Naive thymus-derived CD4-positive, alpha-beta T cell (primary cell): ENCODE data around the gene WAPL. TPM values are rescaled to one million over a fixed set of nuclear protein-coding genes. Genes with fewer than 3 reads are reported as not detected.

Source experiments
- ATAC-seq: fragments of 150-1000 bp; cut with Tn5 transposase; 2 replicates; pipeline ENCODE4 v1.10.0; 2021; ENCODE audit warnings: mild to moderate bottlenecking, moderate library complexity
- CTCF ChIA-PET: fragments of 350-600 bp; sonication (Branson Sonifier 250); formaldehyde crosslinking; loops from one replicate; lab custom pipeline; 2021; ENCODE audit warnings: antibody characterized with exemption; lab: Charles Lee
- POLR2A ChIA-PET: fragments of 350-600 bp; sonication (Branson Sonifier 250); formaldehyde crosslinking; loops from one replicate; lab custom pipeline; 2021; ENCODE audit warnings: antibody characterized with exemption, inconsistent platforms; lab: Charles Lee
- DNase-seq, 9 donors: peaks; one replicate each; pipeline versions ENCODE4 v3.0.0 to v3.0.0-alpha.2; 2020 to 2022; ENCODE audit warnings: mixed read lengths in 1 of 9
- H3K27ac ChIP-seq: one replicate; pipeline ENCODE4 v1.7.0; 2013; ENCODE audit warnings: mild to moderate bottlenecking, low read depth, low read length, moderate library complexity
- H3K27me3 ChIP-seq, 2 donors: one replicate each; pipeline ENCODE4 v1.7.0; 2013; ENCODE audit warnings: low read length in 2 of 2, mild to moderate bottlenecking in 2 of 2, moderate library complexity in 2 of 2; ENCODE audit not compliant: control insufficient read depth in 2 of 2, insufficient read depth in 2 of 2
- H3K36me3 ChIP-seq, 3 experiments: 1 replicate in 2 of 3; 2 replicates in 1 of 3; pipeline ENCODE4 v1.7.0; 2013; ENCODE audit warnings: low read length in 3 of 3, mild to moderate bottlenecking in 3 of 3, moderate library complexity in 1 of 3; ENCODE audit not compliant: insufficient read depth in 3 of 3, control insufficient read depth in 2 of 3
- H3K4me1 ChIP-seq, 2 donors: one replicate each; pipeline ENCODE4 v1.7.0; 2013; ENCODE audit warnings: low read length in 2 of 2, mild to moderate bottlenecking in 2 of 2, moderate library complexity in 1 of 2; ENCODE audit not compliant: control insufficient read depth in 2 of 2, insufficient read depth in 2 of 2
- H3K4me3 ChIP-seq: 2 replicates; pipeline ENCODE4 v1.7.0; 2013; ENCODE audit warnings: mild to moderate bottlenecking, low read length
- H3K9me3 ChIP-seq, 3 experiments: 1 replicate in 2 of 3; 2 replicates in 1 of 3; pipeline ENCODE4 v1.7.0; 2013; ENCODE audit warnings: low read length in 3 of 3; ENCODE audit not compliant: control insufficient read depth in 2 of 3
- H3K27ac Mint-ChIP-seq, 9 donors: one replicate each; pipeline ENCODE4 v1.8.0; 2020 to 2022; ENCODE audit warnings: mixed read lengths in 9 of 9, mild to moderate bottlenecking in 8 of 9, moderate library complexity in 5 of 9, inconsistent platforms in 2 of 9
- H3K27me3 Mint-ChIP-seq, 5 donors: one replicate each; pipeline ENCODE4 v1.8.0; 2021 to 2022; ENCODE audit warnings: mixed read lengths in 5 of 5, mild to moderate bottlenecking in 1 of 5
- H3K36me3 Mint-ChIP-seq, 5 donors: one replicate each; pipeline ENCODE4 v1.8.0; 2020 to 2022; ENCODE audit warnings: mixed read lengths in 5 of 5, mild to moderate bottlenecking in 3 of 5, inconsistent platforms in 1 of 5
- H3K4me1 Mint-ChIP-seq, 7 donors: one replicate each; pipeline ENCODE4 v1.8.0; 2020 to 2022; ENCODE audit warnings: mixed read lengths in 7 of 7, mild to moderate bottlenecking in 3 of 7, inconsistent platforms in 1 of 7
- H3K4me3 Mint-ChIP-seq, 10 donors: one replicate each; pipeline ENCODE4 v1.8.0; 2020 to 2022; ENCODE audit warnings: mild to moderate bottlenecking in 10 of 10, mixed read lengths in 10 of 10, moderate library complexity in 6 of 10, inconsistent platforms in 2 of 10
- H3K9me3 Mint-ChIP-seq, 11 donors: one replicate each; pipeline ENCODE4 v1.8.0; 2020 to 2022; ENCODE audit warnings: mixed read lengths in 11 of 11, mild to moderate bottlenecking in 4 of 11, inconsistent platforms in 1 of 11, moderate library complexity in 1 of 11
- intact Hi-C, 2 donors: fragments of 100-400 bp; cut with micrococcal nuclease; formaldehyde crosslinking; loops; one replicate each; pipeline ENCODE4 v1.15.1; 2023
- polyA plus RNA-seq, 2 donors: library from polyadenylated mRNA; unstranded; fragments of 300-500 nt; fragmentation: Illumina TruSeq; gene quantifications; one replicate each; pipeline ENCODE4 v1.2.3, GENCODE V29; 2021
- total RNA-seq, 6 experiments: library from RNA in 5 of 6; stranded (reverse) in 5 of 6; gene quantifications; 1 replicate in 5 of 6; 2 replicates in 1 of 6; pipeline ENCODE4 v1.2.3 and lab custom pipeline; 2021 to 2026

WAPL gene
- total and polyA plus RNA-seq, 7 experiments from 2014 or later = 40.3 to 59.2 (median 49.5) TPM

- peaks cover 0 to 3% (median 0%) of the 10 kb centered on the region in 11 donors for H3K9me3 Mint-ChIP-seq
- H3K4me1 Mint-ChIP-seq = peaks cover 0 to 9% (median 0%) of the 10 kb centered on the region in 7 donors
Measured at GRCh38 chr10:86556933-86557649, 35.5 kb upstream of the WAPL start.

GRCh38 chr10:86556532-86556931 lies 34.9 kb upstream of the WAPL start:
- H3K4me3 ChIP-seq = no peak overlapping the region
- no peaks in the 10 kb centered on the region for H3K4me1 ChIP-seq
- H3K4me1 Mint-ChIP-seq = peaks cover 0 to 9% (median 0%) of the 10 kb centered on the region in 7 donors
- no peaks in the 10 kb centered on the region for H3K27me3 ChIP-seq
- no peak overlapping the region for H3K4me3 Mint-ChIP-seq
- ATAC-seq (no peak), DNase-seq (no peak)
- H3K36me3 Mint-ChIP-seq = no peaks in the 10 kb centered on the region
- H3K36me3 ChIP-seq = no peaks in the 10 kb centered on the region
- ChIA-PET CTCF (no interaction called here), POLR2A (no interaction called here)
- intact Hi-C loops = no loop called here
- peaks cover 0 to 3% (median 0%) of the 10 kb centered on the region in 11 donors for H3K9me3 Mint-ChIP-seq
- no peaks in the 10 kb centered on the region for H3K27me3 Mint-ChIP-seq
- no peak overlapping the region for H3K27ac ChIP-seq
- no peaks in the 10 kb centered on the region for H3K9me3 ChIP-seq
- H3K27ac Mint-ChIP-seq = no peak overlapping the region

More at GRCh38 chr10:86556933-86557649, 35.5 kb upstream of the WAPL start:
- ChIA-PET CTCF (no interaction called here), POLR2A (no interaction called here)
- Mint-ChIP-seq H3K27ac (no peak overlapping the region), H3K4me3 (no peak overlapping the region), H3K27me3 (no peaks in the 10 kb centered on the region), H3K36me3 (no peaks in the 10 kb centered on the region)
- Histone ChIP-seq H3K36me3 (no peaks in the 10 kb centered on the region), H3K27me3 (no peaks in the 10 kb centered on the region), H3K9me3 (no peaks in the 10 kb centered on the region), H3K27ac (no peak overlapping the region), H3K4me1 (no peaks in the 10 kb centered on the region), H3K4me3 (no peak overlapping the region)
- intact Hi-C loops = no loop called here
- DNase-seq (no peak), ATAC-seq (no peak)

- ChIA-PET CTCF (no interaction called here), POLR2A (no interaction called here)
- H3K9me3 Mint-ChIP-seq = peaks cover 0 to 3% (median 0%) of the 10 kb centered on the region in 11 donors
- no peaks in the 10 kb centered on the region for H3K27me3 ChIP-seq
- H3K27me3 Mint-ChIP-seq = peaks cover 0 to 5% (median 0%) of the 10 kb centered on the region in 5 donors
- no peak overlapping the region for H3K4me3 Mint-ChIP-seq
- H3K4me1 ChIP-seq = no peaks in the 10 kb centered on the region
- no peak for DNase-seq
- H3K27ac ChIP-seq = no peak overlapping the region
- H3K4me1 Mint-ChIP-seq = peaks cover 0 to 9% (median 0%) of the 10 kb centered on the region in 7 donors
- H3K36me3 ChIP-seq = no peaks in the 10 kb centered on the region
- no peak for ATAC-seq
- H3K4me3 ChIP-seq = no peak overlapping the region
- intact Hi-C loops = no loop called here
- H3K9me3 ChIP-seq = no peaks in the 10 kb centered on the region
- no peak overlapping the region for H3K27ac Mint-ChIP-seq
- no peaks in the 10 kb centered on the region for H3K36me3 Mint-ChIP-seq
Measured at GRCh38 chr10:86553639-86554038, 32.0 kb upstream of the WAPL start.

- peaks cover 0 to 9% (median 0%) of the 10 kb centered on the region in 7 donors for H3K4me1 Mint-ChIP-seq
- no peak overlapping the region for H3K27ac ChIP-seq
Measured at GRCh38 chr10:86553213-86553612, 31.6 kb upstream of the WAPL start.

GRCh38 chr10:86547296-86547695 lies 25.7 kb upstream of the WAPL start:
- no peak overlapping the region for H3K4me3 ChIP-seq
- H3K9me3 Mint-ChIP-seq = peaks cover 0 to 6% (median 0%) of the 10 kb centered on the region in 11 donors
- DNase-seq (no peak), ATAC-seq (no peak)
- H3K27me3 Mint-ChIP-seq = peaks cover 0 to 5% (median 0%) of the 10 kb centered on the region in 5 donors
- no peaks in the 10 kb centered on the region for H3K27me3 ChIP-seq
- CTCF ChIA-PET = no interaction called here
- no peaks in the 10 kb centered on the region for H3K36me3 Mint-ChIP-seq
- no peaks in the 10 kb centered on the region for H3K4me1 ChIP-seq
- H3K9me3 ChIP-seq = no peaks in the 10 kb centered on the region
- no peak overlapping the region for H3K27ac Mint-ChIP-seq
- H3K36me3 ChIP-seq = no peaks in the 10 kb centered on the region
- H3K27ac ChIP-seq = no peak overlapping the region
- no peak overlapping the region for H3K4me3 Mint-ChIP-seq
- POLR2A ChIA-PET = interaction anchor here (0.8 kb wide), 1 partner anchor 13 kb away, joined by 3 read pairs; no protein-coding TSS in a partner anchor
- H3K4me1 Mint-ChIP-seq = no peaks in the 10 kb centered on the region
- intact Hi-C loops = no loop called here

More at GRCh38 chr10:86553213-86553612, 31.6 kb upstream of the WAPL start:
- Mint-ChIP-seq H3K27ac (peak overlapping the region in 1 of 9 donors; percentile 42), H3K4me3 (no peak overlapping the region), H3K9me3 (peaks cover 0 to 3% (median 0%) of the 10 kb centered on the region in 11 donors), H3K27me3 (peaks cover 0 to 5% (median 0%) of the 10 kb centered on the region in 5 donors), H3K36me3 (no peaks in the 10 kb centered on the region)
- DNase-seq = no peak
- ChIA-PET CTCF (no interaction called here), POLR2A (interaction anchor here (0.6 kb wide), 1 partner anchor 966 kb away, joined by 3 read pairs; no protein-coding TSS in a partner anchor)
- ATAC-seq = no peak
- no peak overlapping the region for H3K4me3 ChIP-seq
- no peaks in the 10 kb centered on the region for H3K36me3 ChIP-seq
- no peaks in the 10 kb centered on the region for H3K4me1 ChIP-seq
- H3K9me3 ChIP-seq = no peaks in the 10 kb centered on the region
- H3K27me3 ChIP-seq = no peaks in the 10 kb centered on the region
- intact Hi-C loops = no loop called here

GRCh38 chr10:86545101-86545500 lies 23.5 kb upstream of the WAPL start:
- Histone ChIP-seq H3K9me3 (no peaks in the 10 kb centered on the region), H3K36me3 (no peaks in the 10 kb centered on the region), H3K4me1 (peaks cover 0 to 3% of the 10 kb centered on the region in 2 donors), H3K4me3 (no peak overlapping the region), H3K27me3 (no peaks in the 10 kb centered on the region), H3K27ac (no peak overlapping the region)
- Mint-ChIP-seq H3K36me3 (no peaks in the 10 kb centered on the region), H3K27ac (no peak overlapping the region), H3K4me3 (no peak overlapping the region), H3K9me3 (peaks cover 0 to 6% (median 0%) of the 10 kb centered on the region in 11 donors), H3K27me3 (peaks cover 0 to 3% (median 0%) of the 10 kb centered on the region in 5 donors), H3K4me1 (peaks cover 0 to 6% (median 1%) of the 10 kb centered on the region in 7 donors)
- ChIA-PET POLR2A (no interaction called here), CTCF (interaction anchor here (2.0 kb wide), 1 partner anchor 145 kb away, joined by 4 read pairs; no protein-coding TSS in a partner anchor)
- DNase-seq = no peak
- intact Hi-C loops = no loop called here
- ATAC-seq = no peak
